Measurements from ENCODE around the gene CFHR5. TPM values are rescaled to one million over a fixed set of nuclear protein-coding genes. Genes with fewer than 3 reads are reported as not detected.

Gene CFHR5
- total RNA-seq, 3 donors from 2014 or later: not detected

DNA sequence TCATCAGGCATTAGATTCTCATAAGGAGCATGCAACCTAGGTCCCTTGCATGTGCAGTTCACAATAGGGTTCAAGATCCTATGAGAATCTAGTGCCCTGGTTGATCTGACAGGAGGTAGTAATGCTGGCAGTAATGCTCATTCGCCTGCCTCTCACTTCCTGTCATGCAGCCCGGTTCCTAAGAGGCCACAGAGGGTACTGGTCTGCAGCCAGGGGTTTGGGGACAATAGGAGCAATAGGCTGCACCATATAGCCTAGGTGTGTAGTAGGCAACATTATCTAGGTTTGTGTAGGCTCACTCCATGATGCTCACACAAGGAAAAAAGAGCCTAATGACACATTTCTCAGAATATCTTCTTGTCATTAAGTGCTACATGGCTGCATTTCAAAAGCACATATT, 25.8 kb downstream of the CFHR5 start:
- DNase-seq (ENCODE audit: low spot score in 2 of 2): no peak
- TF ChIP-seq, protein P1, sequence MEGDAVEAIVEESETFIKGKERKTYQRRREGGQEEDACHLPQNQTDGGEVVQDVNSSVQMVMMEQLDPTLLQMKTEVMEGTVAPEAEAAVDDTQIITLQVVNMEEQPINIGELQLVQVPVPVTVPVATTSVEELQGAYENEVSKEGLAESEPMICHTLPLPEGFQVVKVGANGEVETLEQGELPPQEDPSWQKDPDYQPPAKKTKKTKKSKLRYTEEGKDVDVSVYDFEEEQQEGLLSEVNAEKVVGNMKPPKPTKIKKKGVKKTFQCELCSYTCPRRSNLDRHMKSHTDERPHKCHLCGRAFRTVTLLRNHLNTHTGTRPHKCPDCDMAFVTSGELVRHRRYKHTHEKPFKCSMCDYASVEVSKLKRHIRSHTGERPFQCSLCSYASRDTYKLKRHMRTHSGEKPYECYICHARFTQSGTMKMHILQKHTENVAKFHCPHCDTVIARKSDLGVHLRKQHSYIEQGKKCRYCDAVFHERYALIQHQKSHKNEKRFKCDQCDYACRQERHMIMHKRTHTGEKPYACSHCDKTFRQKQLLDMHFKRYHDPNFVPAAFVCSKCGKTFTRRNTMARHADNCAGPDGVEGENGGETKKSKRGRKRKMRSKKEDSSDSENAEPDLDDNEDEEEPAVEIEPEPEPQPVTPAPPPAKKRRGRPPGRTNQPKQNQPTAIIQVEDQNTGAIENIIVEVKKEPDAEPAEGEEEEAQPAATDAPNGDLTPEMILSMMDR (IDR thresholded peaks at IDR 0.05): no peak
- TF ChIP-seq POLR2AphosphoS5 (IDR thresholded peaks at IDR 0.05) (no peak), POLR2A (IDR thresholded peaks at IDR 0.05) (no peak)
- no peaks in the 10 kb centered on the region for H3K4me1 ChIP-seq
- no peak overlapping the region for H3K27ac ChIP-seq
- no peaks in the 10 kb centered on the region for H3K9me3 ChIP-seq
- no peaks in the 10 kb centered on the region for H3K36me3 ChIP-seq
- intact Hi-C loops (cut with DNase I; ENCODE audit: low total_unique reads): no loop called here
- no peaks in the 10 kb centered on the region for H3K27me3 ChIP-seq
- no peak overlapping the region for H3K4me3 ChIP-seq

DNA sequence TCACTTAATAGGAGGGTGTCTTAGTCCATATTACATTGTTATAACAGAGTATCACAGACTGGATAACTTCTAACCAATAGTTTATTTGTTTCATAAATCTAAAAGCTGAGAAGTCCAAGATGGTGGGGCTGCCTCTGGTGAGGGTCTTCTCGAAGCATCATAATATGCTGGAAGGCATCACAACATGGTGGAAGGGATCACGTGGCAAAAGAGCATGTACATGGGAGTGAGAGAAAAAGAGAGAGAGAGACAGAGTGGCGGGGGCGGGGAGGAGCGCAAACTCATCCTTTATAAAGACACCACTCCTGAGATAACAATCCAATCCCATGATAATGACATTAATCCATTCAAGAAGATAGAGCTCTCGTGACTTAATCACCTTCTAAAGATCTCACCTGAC, 31.5 kb downstream of the CFHR5 start:
- intact Hi-C loops (cut with DNase I; ENCODE audit: low total_unique reads): no loop called here
- no peak for DNase-seq (ENCODE audit: low spot score in 2 of 2)
- no peak overlapping the region for H3K27ac ChIP-seq
- no peak overlapping the region for H3K4me3 ChIP-seq
- H3K9me3 ChIP-seq: peaks cover 0 to 6% of the 10 kb centered on the region in 2 donors
- H3K4me1 ChIP-seq: no peaks in the 10 kb centered on the region
- no peaks in the 10 kb centered on the region for H3K27me3 ChIP-seq
- H3K36me3 ChIP-seq: no peaks in the 10 kb centered on the region
- no peak for TF ChIP-seq POLR2A (IDR thresholded peaks at IDR 0.05)
- TF ChIP-seq, protein P1 (IDR thresholded peaks at IDR 0.05): no peak

DNA sequence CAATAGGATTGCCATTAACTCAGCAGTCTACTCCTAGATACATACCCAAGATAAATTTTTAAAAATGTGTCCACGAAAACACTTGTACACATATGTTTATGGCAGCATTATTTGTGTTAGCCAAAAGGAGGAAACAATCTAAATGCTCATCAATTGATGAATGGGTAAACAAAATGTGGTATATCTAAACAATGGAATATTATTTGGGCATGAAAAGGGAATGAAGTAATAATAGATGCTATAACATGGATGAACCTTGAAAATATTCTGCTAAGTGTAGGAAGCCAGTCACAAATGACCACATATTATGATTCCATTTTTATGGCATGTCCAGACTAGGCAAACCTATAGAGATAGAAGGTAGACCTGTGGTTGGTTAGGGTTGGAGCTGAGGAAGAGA, 34.3 kb downstream of the CFHR5 start:
- H3K9me3 ChIP-seq: peaks cover 0 to 6% of the 10 kb centered on the region in 2 donors
- no peak for DNase-seq (ENCODE audit: low spot score in 2 of 2)
- H3K36me3 ChIP-seq: no peaks in the 10 kb centered on the region
- intact Hi-C loops (cut with DNase I; ENCODE audit: low total_unique reads): no loop called here
- H3K27me3 ChIP-seq: no peaks in the 10 kb centered on the region
- H3K4me1 ChIP-seq: no peaks in the 10 kb centered on the region
- no peak overlapping the region for H3K4me3 ChIP-seq
- TF ChIP-seq POLR2A (IDR thresholded peaks at IDR 0.05) (no peak), POLR2AphosphoS5 (IDR thresholded peaks at IDR 0.05) (no peak)
- TF ChIP-seq, protein P1 (IDR thresholded peaks at IDR 0.05): no peak
- no peak overlapping the region for H3K27ac ChIP-seq

DNA sequence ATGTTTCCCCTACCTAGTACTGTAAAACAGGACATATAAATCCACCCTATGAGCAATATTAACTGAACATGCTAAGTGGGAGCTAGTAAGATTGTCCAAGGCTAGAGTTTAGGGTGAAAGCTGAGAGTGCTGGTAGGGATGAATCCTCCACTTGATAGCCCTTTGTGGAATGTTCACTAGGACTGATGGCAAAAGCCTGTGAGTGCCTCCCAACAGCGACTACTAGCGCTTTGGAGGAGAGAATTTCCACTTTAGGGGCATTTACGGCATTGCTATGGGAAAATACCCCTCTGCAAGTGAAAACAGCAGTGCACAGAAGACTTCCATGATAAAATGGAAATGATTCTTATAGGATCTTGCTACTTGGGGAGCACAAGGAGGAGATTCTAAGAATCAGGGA, 35.9 kb downstream of the CFHR5 start:
- Histone ChIP-seq H3K36me3 (no peaks in the 10 kb centered on the region), H3K27ac (no peak overlapping the region)
- intact Hi-C loops (cut with DNase I; ENCODE audit: low total_unique reads): no loop called here

DNA sequence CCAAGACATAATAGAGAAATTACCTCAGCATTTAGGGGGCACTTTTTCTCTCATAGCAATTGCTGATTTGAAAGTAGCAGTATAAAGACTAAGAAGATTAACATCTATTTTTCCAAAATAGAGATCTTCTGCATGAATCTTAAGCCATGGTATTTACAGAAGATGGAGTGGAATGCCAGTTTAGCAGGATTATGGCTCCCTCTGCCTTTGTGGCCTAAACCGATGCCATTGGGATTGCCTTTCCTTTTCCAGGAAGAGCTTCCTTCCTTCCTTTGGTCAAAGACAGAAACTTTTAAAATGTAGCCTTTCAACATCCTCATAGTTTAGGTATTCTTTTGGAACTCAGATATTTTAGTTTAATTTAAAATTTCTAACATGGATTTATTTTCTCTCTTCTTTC, 39.4 kb downstream of the CFHR5 start:
- Histone ChIP-seq H3K4me3 (no peak overlapping the region), H3K27me3 (no peaks in the 10 kb centered on the region), H3K27ac (no peak overlapping the region), H3K36me3 (no peaks in the 10 kb centered on the region), H3K9me3 (peaks cover 0 to 2% of the 10 kb centered on the region in 2 donors), H3K4me1 (no peaks in the 10 kb centered on the region)
- DNase-seq (ENCODE audit: low spot score in 2 of 2): no peak
- intact Hi-C loops (cut with DNase I; ENCODE audit: low total_unique reads): no loop called here
- no peak for TF ChIP-seq POLR2A (IDR thresholded peaks at IDR 0.05)
- TF ChIP-seq, protein P1 (IDR thresholded peaks at IDR 0.05): no peak
- TF ChIP-seq POLR2AphosphoS5 (IDR thresholded peaks at IDR 0.05): no peak

More for the DNA sequence above, 35.9 kb downstream of the CFHR5 start:
- no peaks in the 10 kb centered on the region for H3K4me1 ChIP-seq
- no peak for DNase-seq (ENCODE audit: low spot score in 2 of 2)
- H3K4me3 ChIP-seq: no peak overlapping the region
- no peaks in the 10 kb centered on the region for H3K27me3 ChIP-seq
- H3K9me3 ChIP-seq: peaks cover 0 to 6% of the 10 kb centered on the region in 2 donors
- TF ChIP-seq POLR2A (IDR thresholded peaks at IDR 0.05) (no peak), POLR2AphosphoS5 (IDR thresholded peaks at IDR 0.05) (no peak)
- TF ChIP-seq, protein P1 (IDR thresholded peaks at IDR 0.05): no peak

Data from breast epithelium (tissue), 4 donors.